Ishikawa (cell line): ENCODE data around the gene AGAP1.

Source experiments
- CEBPB ChIP-seq: IDR thresholded peaks from 2 replicates; pipeline ENCODE4 v1.6.1; 2012
- EGR1 ChIP-seq: IDR thresholded peaks from 2 replicates; pipeline ENCODE4 v1.6.1; 2012
- EP300 ChIP-seq: IDR thresholded peaks from 2 replicates; pipeline ENCODE4 v1.6.1; 2012; ENCODE audit warnings: borderline replicate concordance
- FOXM1 ChIP-seq: IDR thresholded peaks from 2 replicates; pipeline ENCODE4 v1.6.1; 2012; ENCODE audit warnings: low read depth, borderline replicate concordance
- MAX ChIP-seq: IDR thresholded peaks from 2 replicates; pipeline ENCODE4 v1.6.1; 2012
- NFIC ChIP-seq: IDR thresholded peaks from 2 replicates; pipeline ENCODE4 v1.6.1; 2012
- RAD21 ChIP-seq: IDR thresholded peaks from 2 replicates; pipeline ENCODE4 v1.6.1; 2012; ENCODE audit warnings: low read depth
- REST ChIP-seq: IDR thresholded peaks from 2 replicates; pipeline ENCODE4 v1.6.1; 2012; ENCODE audit warnings: low read depth, mild to moderate bottlenecking
- TAF1 ChIP-seq: IDR thresholded peaks from 2 replicates; pipeline ENCODE4 v1.6.1; 2012; ENCODE audit warnings: low read depth, mild to moderate bottlenecking
- TCF12 ChIP-seq: IDR thresholded peaks from 2 replicates; pipeline ENCODE4 v1.6.1; 2012; ENCODE audit warnings: low read depth
- TEAD4 ChIP-seq: IDR thresholded peaks from 2 replicates; pipeline ENCODE4 v1.6.1; 2012
- YY1 ChIP-seq: IDR thresholded peaks from 2 replicates; pipeline ENCODE4 v1.6.1; 2012; ENCODE audit warnings: low read depth
- ZBTB7A ChIP-seq: IDR thresholded peaks from 2 replicates; pipeline ENCODE4 v1.6.1; 2012; ENCODE audit warnings: low read depth
- TF ChIP-seq, protein P1 (sequence below): IDR thresholded peaks from 2 replicates; pipeline ENCODE4 v1.6.1; 2012

The AGAP1 gene

GRCh38 chr2:236086971-236087465 lies 593.2 kb downstream of the AGAP1 start:
- no peak for TF ChIP-seq EGR1
- no peak for TF ChIP-seq MAX
- peak; percentile 28; the same call in 1 of the 2 replicates for TF ChIP-seq NFIC
- TF ChIP-seq TEAD4: peak; percentile 18; the same call in 1 of the 2 replicates
- peak; percentile 62; the same call in 1 of the 2 replicates for TF ChIP-seq TCF12
- TF ChIP-seq TAF1: no peak
- TF ChIP-seq EP300: 0 out of 2 replicates have a peak, but pooled peaks have one; percentile 24

DNA sequence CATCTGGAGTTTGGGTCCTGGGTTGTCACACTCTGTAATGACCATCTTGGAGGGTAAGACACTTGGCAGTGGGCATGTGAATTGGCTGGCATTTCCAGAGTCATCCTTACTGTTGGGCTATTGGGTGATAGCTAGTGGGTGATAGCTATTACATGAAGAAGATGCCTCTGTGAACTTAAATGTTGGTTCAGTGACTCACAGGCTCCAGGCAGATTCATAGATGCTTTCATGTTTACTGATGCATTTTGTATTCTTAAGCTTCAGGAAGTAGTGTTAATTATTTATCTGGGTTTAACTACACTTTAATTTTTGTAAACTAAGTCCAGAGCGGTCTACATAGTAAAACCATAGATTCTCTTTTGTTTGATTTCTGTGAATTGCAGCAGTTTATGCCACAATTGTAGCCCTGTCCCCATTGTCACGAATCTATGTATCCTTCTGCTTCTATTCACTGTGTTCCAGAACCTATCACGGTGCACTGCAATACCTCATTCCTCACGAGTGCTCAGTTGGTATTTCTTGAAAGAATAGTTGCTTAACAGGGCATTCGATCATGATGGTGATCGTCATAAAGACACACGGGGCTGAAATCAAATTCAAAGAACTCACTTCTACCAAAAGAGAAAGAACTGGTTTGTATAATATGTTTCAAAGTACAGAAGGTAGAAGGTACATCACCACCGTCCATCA lies 594.7 kb downstream of the AGAP1 start:
- TF ChIP-seq EP300: no peak
- no peak for TF ChIP-seq CEBPB
- TF ChIP-seq, protein P1, sequence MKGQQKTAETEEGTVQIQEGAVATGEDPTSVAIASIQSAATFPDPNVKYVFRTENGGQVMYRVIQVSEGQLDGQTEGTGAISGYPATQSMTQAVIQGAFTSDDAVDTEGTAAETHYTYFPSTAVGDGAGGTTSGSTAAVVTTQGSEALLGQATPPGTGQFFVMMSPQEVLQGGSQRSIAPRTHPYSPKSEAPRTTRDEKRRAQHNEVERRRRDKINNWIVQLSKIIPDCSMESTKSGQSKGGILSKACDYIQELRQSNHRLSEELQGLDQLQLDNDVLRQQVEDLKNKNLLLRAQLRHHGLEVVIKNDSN: no peak
- no peak for TF ChIP-seq ZBTB7A
- no peak for TF ChIP-seq REST
- TF ChIP-seq TEAD4: no peak
- no peak for TF ChIP-seq MAX
- TF ChIP-seq RAD21: no peak

DNA sequence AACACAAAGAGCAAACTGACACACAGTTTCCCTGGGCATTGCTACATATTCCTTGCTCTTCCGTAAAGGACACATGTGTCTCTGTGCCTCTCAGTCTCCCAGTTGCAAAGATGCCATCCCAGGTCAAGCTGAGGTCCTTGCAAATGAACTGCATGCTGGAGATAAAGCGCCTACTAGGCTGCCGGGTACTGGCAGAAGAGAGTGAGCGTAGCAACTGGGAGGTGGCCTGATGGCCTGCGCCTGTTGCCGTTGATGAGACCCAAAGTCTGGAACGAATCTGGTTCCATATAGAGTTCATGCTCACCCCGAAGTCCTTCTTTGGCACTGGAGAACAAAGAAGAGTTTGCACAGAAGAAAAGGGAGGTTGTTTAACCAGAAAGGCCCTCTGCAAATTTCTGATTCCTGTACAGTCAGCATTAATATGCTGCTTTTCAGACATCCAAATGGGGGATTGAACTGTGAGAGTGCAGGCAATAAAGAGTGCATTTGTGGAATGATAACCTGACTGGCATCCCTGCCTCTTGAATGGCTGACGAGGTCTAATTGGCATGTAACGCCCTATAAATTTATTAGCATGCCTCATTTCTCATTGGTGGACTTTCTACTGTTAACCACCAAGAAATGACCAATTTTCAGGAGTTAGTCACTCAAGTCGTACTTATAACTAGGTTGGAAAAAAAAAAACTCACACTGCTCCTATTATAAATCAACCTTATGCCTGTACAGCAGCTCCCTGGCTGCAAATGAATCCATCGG lies 595.6 kb downstream of the AGAP1 start:
- TF ChIP-seq YY1 (no peak), NFIC (no peak), TEAD4 (no peak), RAD21 (no peak), TCF12 (no peak), REST (no peak), FOXM1 (no peak), CEBPB (no peak), EP300 (no peak), TAF1 (no peak), MAX (no peak)

DNA sequence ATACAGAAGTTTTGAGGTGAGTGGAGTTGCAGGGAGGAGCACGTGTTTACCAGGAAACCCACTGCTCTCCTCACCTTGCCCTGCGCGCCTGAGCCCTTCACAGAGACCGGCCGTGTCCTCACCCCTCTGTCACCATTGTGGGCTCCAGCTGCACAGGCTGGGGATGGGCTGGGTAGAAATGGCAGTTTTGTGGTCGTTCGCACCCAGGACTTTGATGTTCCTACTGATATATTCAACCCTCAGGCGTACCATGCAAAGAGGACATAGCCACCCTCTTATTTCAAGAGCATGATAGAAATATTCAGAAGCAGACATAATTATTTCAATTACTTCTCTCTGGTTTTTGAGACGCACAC lies 596.2 kb downstream of the AGAP1 start:
- TF ChIP-seq TEAD4 (no peak), RAD21 (no peak), REST (no peak), EP300 (no peak), YY1 (no peak), TCF12 (no peak), MAX (no peak), EGR1 (no peak), CEBPB (no peak)
- TF ChIP-seq, protein P1: no peak
